GM21390 (cell line): ENCODE data around the gene EPB41.
"Not testable (repeated sequence)": the region's sequence is repeated elsewhere in the genome, so short reads cannot be mapped to it uniquely, and the experiment has no call there.

Source experiments
- ATAC-seq: cut with Tn5 transposase; IDR thresholded peaks from one replicate; pipeline ENCODE4 v1.9.1; 2021; ENCODE audit not compliant: unreplicated experiment

Gene EPB41

DNA sequence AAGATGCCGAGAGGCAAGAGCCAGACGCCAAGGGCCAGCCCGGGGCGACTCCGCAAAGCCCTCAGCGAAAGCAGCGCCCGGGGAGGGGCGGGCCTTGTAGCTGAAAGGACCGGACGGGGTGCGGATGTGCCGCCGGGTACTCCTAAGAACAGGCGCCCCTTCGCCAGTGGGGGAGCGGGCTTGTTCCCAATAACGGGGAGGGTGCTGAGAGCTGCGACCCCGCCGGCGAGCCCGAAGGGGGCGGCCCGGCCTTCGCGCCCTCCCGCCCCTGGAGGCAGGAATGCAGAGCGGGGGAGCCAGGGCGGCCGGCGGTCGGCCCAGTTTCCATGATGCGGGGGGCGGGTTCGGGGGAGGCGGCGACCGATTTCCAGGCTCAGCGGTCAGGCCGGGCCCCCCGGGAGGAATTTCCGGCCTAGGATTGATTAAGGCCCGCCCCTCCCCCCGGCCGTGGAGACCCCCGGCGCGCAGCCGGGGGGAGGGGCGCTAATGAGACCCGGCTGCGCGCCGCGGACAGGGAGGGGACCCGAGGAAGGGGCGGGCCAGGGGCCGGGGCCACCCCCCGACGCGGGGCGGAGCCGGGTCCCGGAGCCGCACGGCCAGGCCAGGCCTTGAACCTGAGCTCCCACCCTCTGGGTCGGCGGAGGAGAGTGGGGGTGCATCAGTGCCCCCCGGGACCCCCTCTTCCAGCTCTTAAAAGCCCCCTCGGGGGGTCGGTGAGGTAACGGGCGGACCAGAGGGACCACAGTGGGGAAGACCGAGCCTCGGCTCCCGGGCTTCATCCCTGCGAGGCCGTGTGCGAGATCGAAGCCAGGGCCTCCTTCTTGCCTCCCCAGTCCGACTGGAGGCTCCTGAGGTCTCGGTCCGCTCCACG is 210.2 kb downstream of the EPB41 start:
- no peak for ATAC-seq

DNA sequence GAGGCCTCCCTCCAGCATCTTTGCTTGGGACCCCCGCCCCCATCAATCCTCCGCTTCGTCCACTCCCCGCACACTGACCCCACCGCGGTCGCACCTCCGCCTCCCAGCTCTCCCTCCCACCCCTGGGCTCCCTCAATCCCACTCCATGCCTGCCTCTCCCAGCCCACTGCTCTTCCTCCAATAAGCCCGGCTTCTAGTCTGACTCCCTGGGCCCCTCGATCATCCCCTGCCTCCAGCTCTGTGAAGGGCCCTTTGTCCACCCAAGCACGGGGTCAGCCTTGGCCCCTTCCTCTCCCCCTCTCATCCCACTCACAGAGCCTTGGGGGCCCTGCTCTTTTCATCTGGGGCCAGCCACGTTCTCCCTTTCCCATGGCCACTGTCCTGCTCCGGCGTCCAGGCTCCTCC is 210.9 kb downstream of the EPB41 start:
- ATAC-seq = no peak

DNA sequence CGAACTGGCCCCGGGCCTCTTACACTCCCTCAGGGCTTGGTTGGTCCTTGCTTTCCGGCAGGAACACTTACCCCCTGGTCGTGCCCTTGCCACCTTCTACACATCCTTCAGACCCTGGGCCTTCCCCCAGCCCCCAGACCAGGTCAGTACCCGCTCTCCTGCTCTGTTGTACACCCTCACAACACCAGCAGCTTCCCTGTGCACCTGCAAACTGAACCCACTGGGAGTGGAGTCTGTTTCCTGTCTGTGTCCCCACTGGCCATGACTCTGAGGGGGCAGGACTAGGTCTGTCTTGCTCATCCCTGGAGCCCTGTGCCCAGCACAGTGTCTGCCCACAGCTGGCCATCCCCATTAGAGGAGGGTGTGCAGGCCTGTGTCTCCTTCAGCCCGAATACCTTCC is 211.4 kb downstream of the EPB41 start:
- no peak for ATAC-seq

DNA sequence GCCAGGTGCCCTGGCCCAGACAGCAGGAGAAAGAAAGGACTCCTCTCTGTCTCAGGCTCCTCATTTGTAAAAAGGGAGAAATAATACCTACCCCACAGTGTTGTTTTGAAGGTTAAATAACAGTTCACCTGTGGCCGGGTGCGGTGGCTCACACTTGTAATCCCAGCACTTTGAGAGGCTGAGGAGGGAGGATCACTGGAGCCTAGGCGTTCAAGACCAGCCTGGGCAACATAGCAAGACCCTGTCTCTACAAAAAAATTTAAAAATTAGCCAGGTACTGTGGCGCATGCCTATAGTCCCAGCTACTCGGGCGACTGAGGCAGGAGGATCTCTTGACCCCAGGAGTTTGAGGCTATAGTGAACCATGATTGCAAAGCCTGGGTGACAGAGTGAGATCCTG is 211.8 kb downstream of the EPB41 start:
- ATAC-seq = no peak

DNA sequence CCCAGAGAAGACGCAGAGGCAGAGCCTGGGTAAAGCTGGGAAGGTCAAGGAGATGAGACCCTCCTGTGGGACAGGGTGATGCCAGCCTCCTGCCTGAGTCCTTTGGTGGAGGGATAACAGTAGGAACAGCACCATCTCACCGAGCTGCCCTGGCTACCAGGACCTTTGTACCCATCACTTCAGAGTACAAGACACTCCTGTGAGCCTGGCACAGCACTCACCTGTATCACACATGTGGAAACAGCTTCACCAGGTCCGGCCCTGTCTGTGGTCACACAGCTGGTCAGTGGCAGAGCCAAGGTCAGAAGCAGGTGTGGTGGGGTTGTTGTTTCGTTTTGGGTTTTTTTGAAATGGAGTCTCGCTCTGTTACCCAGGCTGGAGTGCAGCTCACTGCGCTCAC is 214.4 kb downstream of the EPB41 start:
- ATAC-seq = no peak

DNA sequence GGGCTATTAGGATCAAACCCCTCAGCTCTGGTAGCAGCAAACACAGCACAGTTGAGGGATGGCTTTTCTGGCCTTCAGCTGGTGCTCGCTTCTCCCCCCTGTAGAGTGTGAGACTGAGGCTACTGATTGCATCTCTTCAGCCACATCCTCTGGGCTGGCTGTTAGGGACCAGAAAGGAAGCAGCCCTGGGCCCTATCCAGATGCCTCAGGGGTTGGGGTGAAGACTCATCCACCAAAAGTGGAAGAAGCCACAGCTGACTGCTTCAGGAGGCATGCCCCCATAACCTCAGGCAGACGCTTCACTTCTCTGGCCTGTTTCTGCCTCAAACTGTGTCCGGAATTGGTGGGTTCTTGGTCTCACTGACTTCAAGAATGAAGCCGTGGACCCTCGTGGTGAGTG is 215.5 kb downstream of the EPB41 start:
- no peak for ATAC-seq

DNA sequence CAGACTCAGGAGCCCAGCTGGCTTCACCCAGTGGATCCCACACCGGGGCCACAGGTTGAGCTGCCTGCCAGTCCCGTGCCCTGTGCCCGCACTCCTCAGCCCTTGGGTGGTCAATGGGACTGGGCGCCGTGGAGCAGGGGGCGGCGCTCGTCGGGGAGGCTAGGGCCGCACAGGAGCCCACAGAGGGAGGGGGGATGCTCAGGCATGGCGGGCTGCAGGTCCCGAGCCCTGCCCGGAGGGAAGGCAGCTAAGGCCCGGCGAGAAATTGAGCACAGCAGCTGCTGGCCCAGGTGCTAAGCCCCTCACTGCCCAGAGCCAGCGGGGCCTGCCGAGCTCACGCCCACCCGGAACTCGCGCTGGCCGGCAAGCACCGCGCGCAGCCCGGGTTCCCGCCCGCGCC is 216.7 kb downstream of the EPB41 start:
- ATAC-seq = not testable (repeated sequence)

DNA sequence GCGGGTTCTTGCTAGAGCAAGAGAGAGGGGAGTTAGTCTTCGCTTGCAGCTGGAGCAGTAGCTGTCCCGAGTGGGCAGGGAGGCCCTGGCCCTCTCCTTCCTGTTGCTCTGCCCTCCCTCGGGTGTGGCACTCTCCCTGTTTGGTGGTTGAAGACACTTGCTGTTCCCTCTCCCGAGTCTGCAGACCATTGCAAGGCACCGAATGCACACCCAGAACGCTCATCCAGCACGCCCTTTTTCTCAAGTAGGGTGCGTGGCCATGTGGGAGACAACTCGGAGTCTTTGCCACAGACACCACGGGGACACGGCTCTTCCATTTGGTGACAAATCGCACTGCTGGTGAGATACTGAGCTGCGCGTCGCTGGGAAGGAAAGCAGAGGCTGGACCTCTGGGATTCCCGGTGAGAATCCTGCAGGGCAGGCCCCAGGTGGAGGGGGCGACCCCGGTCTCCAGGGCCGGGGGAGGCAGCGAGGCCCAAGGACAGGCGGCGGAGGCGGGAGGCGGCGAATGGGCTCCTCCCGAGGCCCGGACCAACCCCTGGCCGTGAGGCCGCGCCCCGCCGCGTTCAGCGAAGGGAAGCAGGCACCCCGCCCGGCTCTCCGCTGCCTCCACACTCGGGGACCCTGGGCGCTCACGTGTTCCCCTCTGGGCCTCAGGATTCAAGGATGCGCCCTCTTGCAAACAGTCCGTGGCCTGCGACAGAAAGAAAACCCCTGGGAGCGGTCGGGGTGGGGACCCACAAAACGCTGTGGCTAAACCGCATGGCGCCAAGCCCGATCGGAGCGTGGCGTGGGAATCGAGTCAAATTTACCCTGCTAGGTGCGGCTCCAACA is 219.7 kb downstream of the EPB41 start:
- no peak for ATAC-seq

DNA sequence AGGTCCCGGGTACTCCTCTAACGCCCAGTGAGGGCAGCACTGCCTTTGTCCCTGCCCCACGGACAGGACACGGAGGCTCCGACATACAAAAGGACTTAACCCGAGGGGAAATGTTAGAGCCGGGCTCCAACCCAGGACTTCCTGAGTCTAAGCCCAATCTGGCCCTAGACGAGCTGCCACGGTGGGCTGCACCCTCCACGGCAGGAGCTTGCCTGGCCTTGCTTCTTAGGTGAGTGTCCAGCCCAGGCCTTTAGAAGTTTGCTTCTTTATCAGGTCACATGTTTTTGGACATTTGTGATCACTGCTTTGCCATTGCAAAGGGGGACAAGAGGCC is 220.3 kb downstream of the EPB41 start:
- no peak for ATAC-seq

DNA sequence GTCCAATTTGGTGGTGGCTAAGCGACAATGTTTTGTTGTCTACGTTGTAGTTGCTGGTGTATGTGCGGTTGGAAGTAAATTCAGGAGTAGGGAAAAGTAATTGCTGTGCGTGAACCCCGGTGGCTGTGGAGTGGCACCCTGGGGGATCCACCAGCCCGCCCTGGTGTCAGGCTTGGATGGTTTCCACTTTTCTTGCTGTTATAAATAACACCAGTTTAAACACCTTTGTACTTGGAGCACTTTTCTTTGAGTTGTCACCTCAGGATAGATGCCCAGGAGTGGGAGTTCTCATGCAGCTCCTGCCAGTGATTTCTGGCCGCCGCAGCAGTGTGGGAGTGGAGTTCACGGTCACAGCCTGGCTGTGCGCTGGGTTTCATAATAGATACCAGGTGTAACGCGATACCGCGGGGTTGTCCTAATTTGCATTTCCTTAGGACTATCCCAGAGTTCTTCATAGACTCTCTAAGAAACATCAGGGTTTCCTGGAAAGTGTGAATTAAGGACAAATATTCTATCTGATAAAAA is 222.1 kb downstream of the EPB41 start:
- no peak for ATAC-seq

DNA sequence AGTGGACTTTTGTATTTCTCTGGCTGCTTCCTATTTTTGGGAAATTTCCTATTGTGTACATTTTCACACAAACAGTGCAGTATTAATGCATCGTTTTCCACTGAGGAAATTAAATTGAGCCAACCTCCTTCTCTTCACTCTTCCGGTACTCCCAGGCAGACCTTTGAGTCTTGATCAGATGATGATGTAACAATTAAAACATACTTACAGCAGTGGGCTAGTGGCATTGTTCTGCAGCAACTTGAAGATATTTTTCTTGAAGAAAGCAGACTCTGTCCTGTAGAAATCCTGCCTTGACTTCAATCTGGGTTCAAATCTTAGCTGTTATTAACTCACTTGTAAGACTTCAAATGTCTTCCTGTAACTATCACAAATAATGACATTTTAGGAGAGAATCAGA is 228.3 kb downstream of the EPB41 start:
- no peak for ATAC-seq

DNA sequence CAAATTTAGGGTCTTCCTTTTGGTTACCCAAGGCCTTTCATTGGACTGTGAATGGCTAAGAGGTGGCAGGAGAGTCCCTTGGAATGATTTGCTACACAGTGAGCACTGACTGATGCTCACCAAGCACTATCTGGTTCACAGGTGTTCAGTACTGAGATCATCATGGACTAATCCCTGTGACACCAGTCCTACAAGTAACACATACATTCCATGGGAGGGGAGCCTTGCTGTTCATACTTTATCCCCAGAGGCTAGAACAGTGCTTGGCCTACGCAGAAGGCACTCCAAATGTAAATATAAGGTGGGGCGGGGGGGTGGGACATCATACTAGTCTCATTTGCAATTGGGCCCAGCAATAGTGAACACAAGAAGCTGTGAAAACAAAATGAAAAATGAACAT is 229.8 kb downstream of the EPB41 start:
- ATAC-seq = no peak

DNA sequence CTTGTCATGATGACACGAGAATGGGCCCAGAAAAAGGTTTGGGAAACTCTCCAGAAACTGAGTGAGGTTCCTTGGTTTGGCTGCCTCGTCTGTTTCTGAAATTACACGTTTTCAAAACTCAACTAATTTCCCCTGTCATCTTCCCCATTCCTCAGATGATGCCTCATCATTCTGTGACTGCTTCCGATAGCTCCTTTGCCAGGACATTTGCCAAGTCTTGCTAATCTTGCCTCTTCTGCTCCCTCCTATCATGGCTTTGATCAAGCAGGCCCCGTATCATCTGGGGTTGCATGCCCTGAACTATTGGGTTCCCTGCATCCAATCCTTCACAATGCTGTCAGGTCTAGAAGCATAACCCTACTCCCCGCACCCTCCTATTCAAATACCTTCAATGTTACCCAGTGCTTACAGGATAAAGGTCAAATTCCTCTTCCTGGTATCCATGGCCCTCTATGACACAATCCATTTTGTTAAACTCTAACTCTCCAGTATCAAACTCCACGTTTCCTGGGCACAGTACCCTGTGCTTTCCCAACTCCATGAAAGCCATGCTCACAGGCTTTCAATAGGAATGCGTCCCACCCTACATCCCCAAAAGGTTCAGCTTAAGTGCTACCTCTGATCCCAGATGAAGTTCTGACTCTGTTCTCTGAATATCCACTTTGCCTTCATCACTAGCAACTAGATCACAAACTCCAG is 231.5 kb downstream of the EPB41 start:
- ATAC-seq = no peak

DNA sequence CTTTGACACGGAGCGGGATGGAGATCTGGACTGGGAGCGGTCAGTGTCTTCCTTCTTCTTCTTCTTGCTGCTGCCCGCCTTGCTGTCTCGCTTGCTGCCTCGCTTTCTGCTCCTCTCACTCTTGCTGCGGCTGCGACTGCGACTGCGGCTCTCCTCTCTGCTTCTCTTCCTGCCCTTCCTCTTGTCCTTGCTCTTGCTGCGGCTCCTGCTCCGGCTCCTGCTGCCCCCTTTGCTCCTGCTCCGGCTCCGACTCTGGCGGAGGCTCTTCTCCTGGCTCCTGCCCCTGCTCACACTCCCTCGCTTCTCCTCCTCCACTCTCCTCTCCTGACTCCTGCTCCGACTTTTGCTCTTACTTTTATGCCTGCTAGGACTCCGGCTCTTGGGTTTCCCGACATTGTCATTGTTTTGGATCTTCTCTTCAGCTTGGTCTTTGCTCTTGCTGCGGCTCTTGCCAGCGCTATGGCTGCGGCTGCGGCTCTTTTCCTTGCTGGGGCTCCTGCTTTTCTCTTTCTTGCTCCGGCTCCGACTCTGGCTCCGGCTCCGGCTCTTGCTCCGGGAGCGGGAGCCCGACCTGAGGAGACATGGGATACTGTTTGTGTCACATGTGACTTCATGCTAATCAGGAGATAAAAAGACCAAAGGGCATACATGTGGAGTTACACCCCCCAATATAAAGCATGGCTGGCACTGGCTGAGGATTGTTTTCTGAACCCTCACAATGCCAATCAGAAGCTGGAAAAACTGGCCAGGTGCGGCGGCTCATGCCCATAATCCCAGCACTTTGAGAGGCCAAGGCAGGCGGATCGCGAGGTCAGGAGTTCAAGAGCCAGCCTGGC is 234.5 kb downstream of the EPB41 start:
- no peak for ATAC-seq

DNA sequence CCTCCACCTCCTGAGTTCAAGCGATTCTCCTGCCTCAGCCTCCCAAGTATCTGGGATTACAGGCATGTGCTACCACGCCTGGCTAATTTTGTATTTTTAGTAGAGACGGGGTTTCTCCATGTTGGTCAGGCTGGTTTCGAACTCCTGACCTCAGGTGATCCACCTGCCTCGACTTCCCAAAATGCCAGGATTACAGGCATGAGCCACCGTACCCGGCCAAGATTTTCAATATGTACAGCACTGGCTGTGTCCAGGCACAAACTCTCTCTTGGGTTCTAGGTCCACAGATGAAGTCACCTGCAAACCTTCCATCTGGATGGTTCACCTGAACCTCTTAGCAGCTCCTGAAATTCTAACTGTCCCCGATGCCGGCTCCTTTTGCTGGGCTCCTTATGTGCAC is 236.0 kb downstream of the EPB41 start:
- not testable (repeated sequence) for ATAC-seq

DNA sequence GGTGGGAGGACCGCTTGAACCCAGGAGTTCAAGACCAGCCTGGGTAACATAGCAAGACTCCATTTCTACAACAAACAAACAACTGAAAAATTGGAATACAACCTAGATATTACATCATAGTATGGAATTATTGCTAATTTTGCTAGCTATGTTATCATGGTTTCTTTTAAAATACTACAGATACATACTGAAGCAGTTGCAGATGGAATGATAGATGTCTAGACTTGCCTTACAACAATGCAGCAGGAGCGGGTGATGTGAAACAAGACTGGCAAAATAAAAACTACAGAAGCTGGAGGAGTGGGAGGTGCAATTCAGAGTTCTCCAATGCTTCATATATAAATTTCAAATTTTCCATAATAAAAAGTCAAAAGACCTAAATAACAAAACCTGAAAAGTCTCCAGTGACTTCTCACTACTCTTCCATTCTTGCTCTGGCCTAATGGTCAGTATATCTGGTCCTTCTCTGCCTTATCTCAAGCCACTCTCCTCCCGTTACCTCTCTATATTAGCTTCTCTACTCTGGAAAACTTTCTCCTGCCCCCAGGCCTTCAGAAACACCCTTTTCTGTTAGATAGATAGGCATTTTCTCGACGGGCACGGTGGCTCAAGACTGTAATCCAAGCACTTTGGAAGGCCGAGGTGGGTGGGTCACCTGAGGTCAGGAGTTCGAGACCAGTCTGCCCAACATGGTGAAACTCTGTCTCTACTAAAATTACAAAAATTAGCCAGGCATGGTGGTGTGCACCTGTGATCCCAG is 237.9 kb downstream of the EPB41 start:
- ATAC-seq = no peak

DNA sequence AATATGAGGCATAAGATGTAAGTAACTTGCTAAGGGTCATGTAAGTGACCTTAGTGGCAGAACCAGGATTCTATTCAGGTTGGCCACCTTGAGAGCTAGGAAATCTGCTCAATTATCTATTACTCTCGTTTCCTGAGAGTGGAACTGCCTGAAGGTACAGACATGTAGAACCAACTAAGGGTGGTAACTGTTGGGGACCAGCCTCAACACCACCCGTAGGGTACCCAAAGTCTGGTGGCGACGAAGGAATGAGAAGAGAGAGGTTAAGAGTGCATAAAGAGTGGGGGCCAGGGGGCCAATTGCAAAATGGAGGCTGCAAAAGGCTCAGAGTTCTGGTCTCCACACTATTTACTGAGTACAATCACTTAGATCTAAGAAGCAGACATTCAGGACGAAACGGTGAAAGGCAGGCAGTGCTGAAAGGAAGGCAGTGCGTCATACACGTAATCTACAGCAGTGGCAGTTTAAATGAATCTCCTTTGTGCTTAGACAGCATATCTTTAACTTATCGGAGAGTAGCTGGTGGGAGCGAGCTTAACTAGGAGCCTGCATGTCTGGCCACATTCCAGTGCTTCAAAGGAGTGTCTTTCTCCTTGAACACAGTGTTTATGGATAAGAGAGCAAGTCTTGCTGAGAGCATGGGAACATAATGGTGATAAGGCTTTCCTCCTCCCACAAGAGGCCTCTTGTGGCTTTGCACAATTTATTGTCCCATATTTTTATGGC is 242.3 kb downstream of the EPB41 start:
- no peak for ATAC-seq

DNA sequence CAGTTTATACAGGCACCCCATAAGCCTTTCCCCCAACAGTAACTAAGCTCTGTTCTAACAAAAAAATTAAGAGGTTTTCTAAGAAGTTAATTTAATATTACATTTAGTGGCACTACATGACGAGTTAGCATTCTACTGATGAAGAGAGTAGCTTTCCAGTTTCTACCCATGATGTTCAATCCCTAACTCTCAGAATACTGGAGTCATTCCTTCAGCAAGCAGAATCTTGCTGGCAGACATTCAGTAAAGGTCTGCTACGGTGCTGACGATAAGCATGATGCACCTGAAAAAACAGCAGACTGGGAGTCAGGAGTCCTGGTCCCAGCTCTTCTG is 242.9 kb downstream of the EPB41 start:
- no peak for ATAC-seq

DNA sequence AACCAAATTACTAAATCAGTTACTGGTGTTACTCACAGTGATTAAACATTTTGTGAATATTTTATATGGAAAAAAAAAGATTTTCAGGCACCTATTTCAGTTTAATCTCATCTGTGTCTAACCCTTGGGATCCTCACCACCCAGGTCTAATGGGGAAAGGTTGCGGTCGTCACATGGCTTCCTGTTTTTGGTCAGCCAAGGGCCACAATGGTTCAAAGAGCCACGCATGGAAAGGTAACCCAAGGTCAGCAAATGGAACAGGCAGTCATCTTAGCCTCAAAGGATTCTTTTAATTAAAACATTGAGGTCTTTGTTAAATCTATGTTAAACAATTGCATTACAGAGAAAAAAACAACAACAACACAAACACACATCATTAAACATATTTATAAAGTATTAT is 245.4 kb downstream of the EPB41 start:
- no peak for ATAC-seq
